GM12878 (cell line): ENCODE results near the gene MEF2C. TPM values are rescaled to one million over a fixed set of nuclear protein-coding genes. Genes with fewer than 3 reads are reported as not detected.

Experiments
- ATAC-seq: fragments of 200-7000 bp; cut with Tn5 transposase; 3 replicates; pipeline ENCODE4 v1.9.1; 2020; ENCODE audit warnings: mild to moderate bottlenecking, moderate library complexity
- BruUV-seq: library from RNA; stranded (reverse); fragments of 400-500 nt; replicated peaks from 2 replicates; lab custom pipeline; 2021; lab: Mats Ljungman, UMichigan
- CTCF ChIA-PET: fragments of 300-600 bp; sonication (Branson Sonifier 250); formaldehyde crosslinking; extraction: SDS; loops from one replicate; lab custom pipeline; 2021; ENCODE audit warnings: inconsistent platforms; lab: Yijun Ruan, JAX
- POLR2A ChIA-PET: fragments of 350-600 bp; formaldehyde crosslinking; extraction: SDS; loops from one replicate; lab custom pipeline; 2021; ENCODE audit warnings: inconsistent platforms; lab: Charles Lee
- RAD21 ChIA-PET: fragments of 300-600 bp; sonication (Branson Sonifier 250); formaldehyde crosslinking; loops from one replicate; lab custom pipeline; 2023; ENCODE audit warnings: antibody characterized with exemption; ENCODE audit not compliant: unreplicated experiment; lab: Charles Lee
- SMC1A ChIA-PET: fragments of 300-600 bp; sonication (Branson Sonifier 250); formaldehyde crosslinking; loops from one replicate; lab custom pipeline; 2023; ENCODE audit not compliant: unreplicated experiment, uncharacterized antibody; lab: Charles Lee
- DNase-seq: peaks from one replicate; pipeline ENCODE4 v3.0.0-alpha.2; 2011; ENCODE audit warnings: low read depth, low spot score
- FAIRE-seq: peaks from 3 replicates; lab custom pipeline; 2011; peaks lifted over from hg19 to GRCh38; lab: Jason Lieb, UNC
- H2AFZ ChIP-seq: 2 replicates; pipeline ENCODE4 v1.6.0; 2011; ENCODE audit warnings: low read depth, low read length, control low read depth; ENCODE audit not compliant: control insufficient read depth
- H3K27ac ChIP-seq: 2 replicates; pipeline ENCODE4 v1.5.1; 2011; ENCODE audit warnings: control low read depth; ENCODE audit not compliant: control insufficient read depth, insufficient read depth
- H3K27me3 ChIP-seq, 2 experiments: replicated peaks in 1 of 2; 2 replicates each; pipeline versions ENCODE4 v1.6.0 to v1.6.1; 2011; ENCODE audit warnings: low read length in 1 of 2; ENCODE audit not compliant: control insufficient read depth in 2 of 2, insufficient read depth in 2 of 2
- H3K36me3 ChIP-seq, 2 experiments: 2 replicates each; pipeline ENCODE4 v1.5.1; 2011; ENCODE audit warnings: low read length in 1 of 2; ENCODE audit not compliant: control insufficient read depth in 2 of 2, insufficient read depth in 2 of 2
- H3K4me1 ChIP-seq: 2 replicates; pipeline ENCODE4 v1.6.1; 2011; ENCODE audit warnings: mild to moderate bottlenecking, low read length, moderate library complexity, mixed read lengths; ENCODE audit not compliant: control insufficient read depth, insufficient read depth
- H3K4me2 ChIP-seq: 2 replicates; pipeline ENCODE4 v1.6.0; 2011; ENCODE audit warnings: control low read depth; ENCODE audit not compliant: control insufficient read depth, insufficient read depth
- H3K4me3 ChIP-seq: fragments of 200-600 bp; sonication (generic); 2 replicates; pipeline ENCODE4 v1.5.1; 2016
- H3K79me2 ChIP-seq: 2 replicates; pipeline ENCODE4 v1.6.0; 2011; ENCODE audit warnings: low read length; ENCODE audit not compliant: control insufficient read depth, insufficient read depth
- H3K9ac ChIP-seq: 2 replicates; pipeline ENCODE4 v1.8.0; 2011; ENCODE audit warnings: low read length, control low read depth, mixed read lengths; ENCODE audit not compliant: control insufficient read depth, insufficient read depth
- H3K9me3 ChIP-seq: replicated peaks from 3 replicates; pipeline ENCODE4 v1.5.1; 2011; ENCODE audit warnings: mild to moderate bottlenecking, low read length; ENCODE audit not compliant: control insufficient read depth, insufficient read depth
- H4K20me1 ChIP-seq: 2 replicates; pipeline ENCODE4 v1.6.0; 2011; ENCODE audit not compliant: control insufficient read depth, insufficient read depth
- BACH1 ChIP-seq: fragments of 450-650 bp; IDR thresholded peaks from 2 replicates; pipeline ENCODE4 v1.6.1; 2017; ENCODE audit warnings: mild to moderate bottlenecking, borderline replicate concordance
- ESRRA ChIP-seq: IDR thresholded peaks from 2 replicates; pipeline ENCODE4 v1.6.1; 2012; ENCODE audit warnings: mild to moderate bottlenecking, low read length, improper control_type of control experiment
- IKZF1 ChIP-seq: fragments of 450-650 bp; conservative IDR thresholded peaks from 2 replicates; pipeline ENCODE4 v1.6.1; 2017; ENCODE audit warnings: antibody characterized with exemption, mild to moderate bottlenecking
- MTA2 ChIP-seq: fragments of 450-650 bp; IDR thresholded peaks from 2 replicates; pipeline ENCODE4 v1.6.1; 2016; ENCODE audit warnings: low read depth, mild to moderate bottlenecking, moderate library complexity
- MYC ChIP-seq: IDR thresholded peaks from 2 replicates; pipeline ENCODE4 v1.6.1; 2011; ENCODE audit warnings: mild to moderate bottlenecking, low read length, moderate library complexity, inconsistent platforms; ENCODE audit not compliant: insufficient read depth, insufficient replicate concordance, insufficient read length, severe bottlenecking
- RFX5 ChIP-seq: IDR thresholded peaks from 2 replicates; pipeline ENCODE4 v1.6.1; 2011; ENCODE audit warnings: low read depth, low read length, improper control_type of control experiment
- SMARCA5 ChIP-seq: fragments of 450-650 bp; IDR thresholded peaks from 2 replicates; pipeline ENCODE4 v1.6.1; 2017; ENCODE audit warnings: mild to moderate bottlenecking
- SUZ12 ChIP-seq: fragments of 200-600 bp; sonication (generic); IDR thresholded peaks from one replicate; pipeline ENCODE4 v1.6.1; 2018; ENCODE audit warnings: antibody characterized with exemption, mild to moderate bottlenecking; ENCODE audit not compliant: unreplicated experiment
- YBX1 ChIP-seq: fragments of 450-650 bp; IDR thresholded peaks from 2 replicates; pipeline ENCODE4 v1.6.1; 2016; ENCODE audit warnings: antibody characterized with exemption
- ZNF274 ChIP-seq: IDR thresholded peaks from one replicate; pipeline ENCODE4 v1.8.0; 2011; ENCODE audit not compliant: insufficient read length, insufficient read depth
- WGBS: methylation state at CpG from one replicate; pipeline ENCODE4 v1.1.6; 2016; ENCODE audit warnings: low lambda C conversion rate; ENCODE audit not compliant: insufficient replicate concordance, insufficient coverage; ENCODE audit errors: missing lambda C conversion rate; 5-methylcytosine and 5-hydroxymethylcytosine counted together
- in situ Hi-C: fragments of 300-500 bp; cut with MboI; formaldehyde crosslinking; loops from 9 replicates; pipeline ENCODE4 v1.14.3; 2018; ENCODE audit warnings: mixed read lengths
- intact Hi-C: fragments of 100-400 bp; cut with micrococcal nuclease; formaldehyde crosslinking; loops from one replicate; pipeline ENCODE4 v1.14.2; 2022; ENCODE audit not compliant: unreplicated experiment
- polyA plus RNA-seq, 11 experiments: library from polyadenylated mRNA; depleted of rRNA in 4 of 11; unstranded in 6 of 11; stranded (reverse) in 5 of 11; fragments of >200 nt; fragmentation: Nextera tagmentation in 4 of 11; fragmentation: Illumina TruSeq in 1 of 11; extraction: Ambion mirVana in 4 of 11; extraction: Trizol in 1 of 11; gene quantifications; 1 replicate in 1 of 11; 2 replicates in 10 of 11; pipeline versions ENCODE4 v1.2.1 to v1.2.3, GENCODE V29; 2011 to 2016; ENCODE audit warnings: inconsistent platforms in 2 of 11, missing spikeins in 2 of 11, low read depth in 1 of 11
- total RNA-seq, 4 experiments: library from RNA; depleted of rRNA in 3 of 4; stranded (reverse); fragments of >200 nt in 3 of 4; fragmentation: Illumina TruSeq in 1 of 4; extraction: Trizol in 1 of 4; gene quantifications; 2 replicates each; pipeline versions ENCODE4 v1.2.1 to v1.2.3, GENCODE V29; 2013 to 2021

The MEF2C gene
- total and polyA plus RNA-seq, 10 of the 15 experiments (the other 5 are each of a cell fraction or from before 2014, with no cell fraction given) = 104 to 225 (median 180) TPM

GRCh38 chr5:88690409-88691229 lies 192.4 kb downstream of the MEF2C start (continued):
- no peak for TF ChIP-seq RFX5
- no peak for TF ChIP-seq MTA2
- TF ChIP-seq SMARCA5 = peak; percentile 35; the same call in 1 of the 2 replicates

DNA sequence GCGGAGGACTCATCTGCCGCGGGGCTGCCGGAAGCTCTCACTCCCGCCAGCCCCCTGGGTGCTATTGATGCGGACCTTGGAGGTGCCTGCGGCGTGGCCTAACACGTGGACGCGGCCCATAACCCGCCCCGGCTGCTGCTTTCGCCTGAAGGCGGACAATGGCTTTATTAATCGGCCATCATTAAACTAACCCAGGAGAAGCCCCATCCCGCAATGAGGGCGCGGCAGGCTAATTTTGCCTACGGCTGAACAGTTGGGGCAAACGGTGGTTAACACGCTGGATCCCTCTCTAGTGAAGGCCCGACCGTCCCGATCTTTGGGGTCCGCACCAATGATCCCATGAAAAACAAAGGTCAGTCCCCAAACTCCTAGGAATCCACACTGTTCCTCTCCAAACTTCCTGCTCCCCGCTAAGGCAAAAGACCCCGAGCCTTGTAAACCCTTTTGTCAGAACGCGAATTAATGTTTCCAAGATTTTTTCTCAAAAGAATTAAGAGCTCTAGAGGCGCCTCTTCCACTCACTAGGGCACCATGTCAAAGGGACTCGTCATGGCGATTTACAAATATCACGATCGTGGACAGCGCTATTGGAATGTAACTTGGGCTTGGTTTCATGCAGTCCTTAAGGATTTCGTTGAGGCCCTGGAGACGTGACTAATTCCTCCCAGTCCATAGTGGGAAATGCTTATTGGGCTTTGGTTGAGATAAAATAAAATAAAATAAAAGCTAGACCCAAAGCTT lies 193.1 kb downstream of the MEF2C start:
- FAIRE-seq (peak; percentile 18), ATAC-seq (no peak), DNase-seq (no peak)
- ChIA-PET RAD21 (interaction anchor here (0.8 to 3.4 kb wide), 7 partner anchors 8 to 1497 kb away, joined by 3 to 48 read pairs (median 4); no protein-coding TSS in a partner anchor), POLR2A (no interaction called here), SMC1A (interaction anchor here (1.1 to 4.4 kb wide), 8 partner anchors 9 to 1581 kb away, joined by 3 to 40 read pairs (median 8); no protein-coding TSS in a partner anchor), CTCF (interaction anchor here (0.9 to 5.3 kb wide), 14 partner anchors 9 to 1576 kb away, joined by 3 to 78 read pairs (median 6); partner anchors contain the start of gene CCNH)
- Histone ChIP-seq H3K79me2 (no peaks in the 10 kb centered on the region), H3K4me2 (no peak overlapping the region), H3K27me3 (peaks cover 26 to 41% of the 10 kb centered on the region in 2 experiments), H3K27ac (no peak overlapping the region), H3K9ac (no peak overlapping the region), H3K4me1 (no peaks in the 10 kb centered on the region; the same call in 1 of the 2 replicates), H3K4me3 (no peak overlapping the region), H4K20me1 (no peaks in the 10 kb centered on the region), H2AFZ (no peak overlapping the region), H3K36me3 (no peaks in the 10 kb centered on the region), H3K9me3 (no peaks in the 10 kb centered on the region; the same call in 2 of the 3 replicates)
- TF ChIP-seq SUZ12 (peak; percentile 77), MYC (no peak), BACH1 (no peak), IKZF1 (no peak), YBX1 (no peak), RFX5 (no peak), ESRRA (no peak), ZNF274 (no peak)
- no TSS peak for BruUV-seq
- 30% methylated on average over 33 of the region's 38 CpGs for WGBS
- intact Hi-C loops = no loop called here
- in situ Hi-C loops = loop anchor here (5.0 to 10.0 kb wide), 3 partner anchors 548 to 1275 kb away; partner anchors contain the start of gene CCNH
